ENCODE measurements around the gene CCDC83. TPM values are rescaled to one million over a fixed set of nuclear protein-coding genes. Genes with fewer than 3 reads are reported as not detected.

Gene CCDC83
- total RNA-seq, 1 donor: not detected

- H3K4me3 ChIP-seq (ENCODE audit: low read depth, low read length): peak within 1 kb of the TSS; percentile 65
- TF ChIP-seq CTCF (IDR thresholded peaks at IDR 0.05; ENCODE audit: insufficient read depth, low read length): no peak
- no peak for DNase-seq (ENCODE audit: low read depth)
Measured at GRCh38 chr11:85810871-85811611, 44.1 kb upstream of the CCDC83 start, which contains the start of gene SYTL2. TSS of gene SYTL2 (minus strand) at chr11:85811141. CDS start at chr11:85757725, 53,416 bp downstream.

DNA sequence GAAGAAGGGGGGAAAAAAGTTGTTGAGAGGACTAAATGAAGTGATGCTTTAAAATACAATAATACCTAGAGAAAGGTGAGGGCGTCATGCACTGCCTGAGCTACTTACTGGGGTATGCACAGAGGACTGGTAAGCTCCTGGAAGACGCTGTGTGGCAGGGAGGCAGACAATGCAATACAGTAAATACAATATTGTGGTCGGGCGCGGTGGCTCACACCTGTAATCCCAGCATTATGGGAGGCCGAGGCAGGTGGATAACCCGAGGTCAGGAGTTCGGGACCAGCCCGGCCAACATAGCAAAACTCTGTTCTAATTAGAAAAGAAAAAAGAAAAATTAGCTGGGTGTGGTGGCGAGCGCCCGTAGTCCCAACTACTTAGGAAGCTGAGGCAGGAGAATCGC, 43.6 kb upstream of the CCDC83 start:
- no peak for TF ChIP-seq CTCF (IDR thresholded peaks at IDR 0.05; ENCODE audit: insufficient read depth, low read length)
- DNase-seq (ENCODE audit: low read depth): no peak
- H3K4me3 ChIP-seq (ENCODE audit: low read depth, low read length): peak overlapping the region; percentile 65

- DNase-seq (ENCODE audit: low read depth): no peak
- no peak overlapping the region for H3K4me3 ChIP-seq (ENCODE audit: low read depth, low read length)
- TF ChIP-seq CTCF (IDR thresholded peaks at IDR 0.05; ENCODE audit: insufficient read depth, low read length): no peak
Measured at GRCh38 chr11:85813721-85814120, 41.5 kb upstream of the CCDC83 start.

DNA sequence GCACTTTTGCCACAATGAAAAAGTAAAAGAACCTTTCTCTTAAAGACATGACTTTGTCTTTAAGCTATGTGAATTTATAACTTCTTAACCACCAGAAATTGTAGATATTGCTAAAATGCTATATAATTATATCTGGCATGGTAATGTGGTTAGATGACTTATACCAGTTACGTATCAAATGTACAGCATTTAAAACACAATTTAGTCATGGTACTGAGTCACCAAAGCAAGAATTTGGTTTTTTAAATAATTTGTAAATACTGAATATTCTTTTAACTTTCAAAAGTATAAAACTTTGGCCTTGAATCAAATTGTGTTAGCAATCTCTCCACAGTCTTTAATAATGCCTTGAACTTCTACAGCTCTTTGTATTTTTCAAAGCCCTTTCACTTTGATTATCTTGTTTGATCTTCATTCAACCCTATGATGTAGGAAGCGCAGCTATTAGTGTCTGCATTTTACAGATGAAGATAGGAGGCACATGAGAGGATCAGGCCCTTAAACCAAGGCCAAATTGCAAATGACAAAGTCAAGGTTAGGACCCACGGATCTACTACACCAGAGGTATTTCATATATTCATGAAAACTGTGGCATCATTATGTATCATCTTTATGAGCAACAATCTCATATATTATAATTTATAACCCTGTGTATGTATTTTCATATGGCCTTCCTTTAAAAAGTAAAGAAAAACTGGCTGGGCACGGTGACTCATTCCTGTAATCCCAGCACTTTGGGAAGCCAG, 39.8 kb upstream of the CCDC83 start:
- H3K4me3 ChIP-seq (ENCODE audit: low read depth, low read length): no peak overlapping the region
- DNase-seq (ENCODE audit: low read depth): peak; percentile 37
- no peak for TF ChIP-seq CTCF (IDR thresholded peaks at IDR 0.05; ENCODE audit: insufficient read depth, low read length)

GRCh38 chr11:85819441-85819840, 35.7 kb upstream of the CCDC83 start:
- no peak for DNase-seq (ENCODE audit: low read depth)
- TF ChIP-seq CTCF (IDR thresholded peaks at IDR 0.05; ENCODE audit: insufficient read depth, low read length): no peak
- H3K4me3 ChIP-seq (ENCODE audit: low read depth, low read length): no peak overlapping the region

DNA sequence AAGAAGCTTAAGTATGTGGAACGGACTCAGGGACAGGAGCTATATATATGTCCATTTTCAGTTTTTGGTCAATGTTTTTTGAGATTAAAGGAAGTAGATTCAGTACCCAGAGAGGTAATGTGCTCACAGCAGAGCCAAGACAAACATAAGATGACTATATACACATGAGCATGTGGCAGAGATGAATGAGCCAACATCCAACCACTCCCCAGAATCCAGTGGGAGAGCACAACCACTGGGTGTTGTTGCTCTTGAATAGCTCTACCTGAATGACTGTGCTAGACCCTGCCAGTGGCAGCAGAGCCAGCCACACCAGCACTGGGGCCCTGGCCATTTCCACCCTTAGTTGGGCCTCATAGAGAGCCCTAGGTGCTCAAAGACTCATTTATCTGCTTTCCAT, 33.5 kb upstream of the CCDC83 start:
- TF ChIP-seq CTCF (IDR thresholded peaks at IDR 0.05; ENCODE audit: insufficient read depth, low read length): no peak
- H3K4me3 ChIP-seq (ENCODE audit: low read depth, low read length): no peak overlapping the region
- peak; percentile 41 for DNase-seq (ENCODE audit: low read depth)
